Fibroblast of lung (primary cell): ENCODE results near the gene ALX3.

Experiments used
- CTCF ChIP-seq, 2 donors: IDR thresholded peaks in 1 of 2; conservative IDR thresholded peaks in 1 of 2; 1 replicate in 1 of 2; 2 replicates in 1 of 2; pipeline ENCODE4 v1.5.1; 2011 to 2012; ENCODE audit warnings: low read length in 2 of 2, control low read depth in 1 of 2, inconsistent platforms in 1 of 2, low read depth in 1 of 2, mild to moderate bottlenecking in 1 of 2
- EZH2 ChIP-seq: IDR thresholded peaks from 2 replicates; pipeline ENCODE4 v1.5.1; 2012; ENCODE audit warnings: low read length, control low read depth, mild to moderate bottlenecking; ENCODE audit errors: missing control alignments

GRCh38 chr1:110063781-110064180 lies 6.7 kb downstream of the ALX3 start:
- TF ChIP-seq CTCF (conservative IDR thresholded peaks at IDR 0.05 in 1 of 2, IDR thresholded peaks at IDR 0.05 in 1 of 2; ENCODE audit: low read depth in 1 of 2, low read length in 2 of 2): no peak
- TF ChIP-seq EZH2: no peak
